GM19463 (cell line): ENCODE results near the gene NOS2.
"Not testable (repeated sequence)": the region's sequence is repeated elsewhere in the genome, so short reads cannot be mapped to it uniquely, and the experiment has no call there.

ENCODE experiments used
- ATAC-seq: cut with Tn5 transposase; IDR thresholded peaks from one replicate; pipeline ENCODE4 v1.9.1; 2021; ENCODE audit warnings: mild to moderate bottlenecking, moderate library complexity; ENCODE audit not compliant: unreplicated experiment

Gene NOS2

DNA sequence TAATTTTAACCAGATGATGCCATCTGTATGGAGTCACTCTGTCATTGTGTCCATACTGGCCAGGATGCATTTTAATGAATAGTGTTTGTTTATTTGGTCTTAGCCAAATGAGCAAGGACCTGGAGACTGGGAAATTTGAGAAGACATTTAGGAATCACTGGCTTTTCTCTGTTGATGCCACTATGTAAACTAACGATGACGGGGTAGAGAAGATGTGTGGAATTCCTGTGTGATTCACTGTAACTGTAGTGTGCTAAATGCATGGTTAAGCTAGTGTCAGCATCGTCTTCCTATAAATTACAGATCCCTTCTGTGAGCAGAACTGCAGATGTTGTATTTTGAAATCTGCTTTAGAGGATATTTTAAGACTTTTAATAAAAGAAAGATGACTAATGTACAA, 66.6 kb downstream of the NOS2 start:
- no peak for ATAC-seq

DNA sequence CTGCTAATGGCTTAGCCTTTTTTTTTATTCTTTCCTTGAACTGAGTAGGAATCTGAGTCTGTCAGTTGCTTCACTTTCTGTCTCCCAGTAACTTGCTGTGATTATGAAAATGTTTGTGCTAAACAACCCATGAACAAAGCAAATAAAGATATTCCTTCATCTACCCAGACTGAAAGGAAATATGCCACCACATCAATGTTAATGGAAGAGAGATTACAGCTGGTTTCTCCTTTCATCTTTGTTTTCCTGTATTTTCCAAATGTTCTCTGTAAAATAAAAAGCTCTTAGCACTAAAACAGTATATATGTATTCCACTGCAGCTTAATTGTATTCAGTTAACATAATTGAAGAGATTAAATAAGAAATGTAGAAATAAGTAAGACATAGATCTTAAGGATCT, 67.6 kb downstream of the NOS2 start:
- ATAC-seq, result not testable (repeated sequence)

DNA sequence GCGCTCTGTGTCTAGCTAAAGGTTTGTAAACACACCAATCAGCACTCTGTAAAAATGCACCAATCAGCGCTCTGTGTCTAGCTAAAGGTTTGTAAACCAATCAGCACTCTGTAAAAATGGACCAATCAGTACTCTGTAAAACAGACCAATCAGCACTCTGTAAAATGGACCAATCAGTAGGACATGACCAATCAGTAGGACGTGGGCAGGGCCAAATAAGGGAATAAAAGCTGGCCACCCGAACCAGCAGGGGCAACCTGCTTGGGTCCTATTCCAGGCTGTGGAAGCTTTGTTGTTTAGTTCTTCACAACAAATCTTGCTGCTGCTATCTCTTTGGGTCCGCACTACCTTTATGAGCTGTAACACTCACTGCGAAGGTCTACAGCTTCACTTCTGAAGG, 74.3 kb downstream of the NOS2 start:
- ATAC-seq, result not testable (repeated sequence)

DNA sequence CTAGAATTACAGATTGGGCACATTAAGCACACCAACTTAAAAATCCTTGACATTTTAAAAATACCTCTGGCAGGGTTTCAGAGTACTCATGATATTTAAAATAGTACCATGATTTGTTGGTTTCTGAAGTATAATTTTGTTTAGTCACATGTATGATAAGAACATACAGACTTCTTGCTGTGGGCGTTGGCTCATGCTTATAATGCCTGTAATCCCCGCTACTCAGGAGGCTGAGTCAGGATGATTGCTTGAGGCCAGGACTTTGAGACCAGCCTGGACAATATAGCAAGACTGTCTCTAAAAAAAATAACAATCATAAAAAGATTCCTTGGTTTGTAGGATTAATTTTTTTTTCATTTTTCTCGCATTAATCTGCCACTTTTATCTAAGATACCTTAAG, 78.5 kb downstream of the NOS2 start:
- ATAC-seq, result no peak
